Raji (cell line): ENCODE measurements around the gene KLRC4.
"Not testable (repeated sequence)": the region's sequence is repeated elsewhere in the genome, so short reads cannot be mapped to it uniquely, and the experiment has no call there.

Source experiments
- POLR2A ChIP-seq: IDR thresholded peaks from 2 replicates; pipeline ENCODE4 v1.6.1; 2011; ENCODE audit warnings: low read depth, low read length, control low read depth; ENCODE audit not compliant: insufficient read depth

The KLRC4 gene

GRCh38 chr12:10409392-10409791, at the start of gene KLRC4:
Gene KLRC4 (minus strand): TSS chr12:10409757. CDS start chr12:10409575, 182 bp downstream.
- no peak for TF ChIP-seq POLR2A

GRCh38 chr12:10457760-10458159, 48.2 kb upstream of the KLRC4 start:
- no peak for TF ChIP-seq POLR2A

- TF ChIP-seq POLR2A, result no peak
These were observed 47.3 kb upstream of the KLRC4 start for GRCh38 chr12:10456856-10457255.

- no peak for TF ChIP-seq POLR2A
These were observed 46.2 kb upstream of the KLRC4 start for GRCh38 chr12:10455766-10456165.

GRCh38 chr12:10454531-10454930, 45.0 kb upstream of the KLRC4 start:
- no peak for TF ChIP-seq POLR2A

GRCh38 chr12:10453156-10453555, 43.6 kb upstream of the KLRC4 start, which contains the start of gene KLRC1:
Gene KLRC1 (minus strand): TSS chr12:10453377. CDS start chr12:10451156, 2,221 bp downstream.
- TF ChIP-seq POLR2A, result no peak

- TF ChIP-seq POLR2A, result no peak
These were observed 38.7 kb upstream of the KLRC4 start for GRCh38 chr12:10448236-10448635.

GRCh38 chr12:10435816-10436215, 26.3 kb upstream of the KLRC4 start, which contains the start of gene KLRC2:
Gene KLRC2 (minus strand): TSS chr12:10436010. CDS start chr12:10435986, 24 bp downstream.
- TF ChIP-seq POLR2A, result not testable (repeated sequence)

GRCh38 chr12:10420334-10420733, 10.8 kb upstream of the KLRC4 start, which contains the start of gene KLRC3:
Gene KLRC3 (minus strand): TSS chr12:10420595. CDS start chr12:10420550, 45 bp downstream.
- not testable (repeated sequence) for TF ChIP-seq POLR2A

- no peak for TF ChIP-seq POLR2A
These were observed 715 bp downstream of the KLRC4 start for GRCh38 chr12:10408842-10409241.

- TF ChIP-seq POLR2A, result no peak
These were observed 2.8 kb downstream of the KLRC4 start for GRCh38 chr12:10406725-10407124.

- TF ChIP-seq POLR2A, result no peak
These were observed 4.3 kb downstream of the KLRC4 start for GRCh38 chr12:10405294-10405693.

- TF ChIP-seq POLR2A, result no peak
These were observed 4.8 kb downstream of the KLRC4 start for GRCh38 chr12:10404798-10405197.

- no peak for TF ChIP-seq POLR2A
These were observed 8.7 kb downstream of the KLRC4 start for GRCh38 chr12:10400829-10401228.

- no peak for TF ChIP-seq POLR2A
These were observed 11.4 kb downstream of the KLRC4 start for GRCh38 chr12:10398168-10398567.

GRCh38 chr12:10397296-10397695, 12.3 kb downstream of the KLRC4 start:
- TF ChIP-seq POLR2A, result no peak

- TF ChIP-seq POLR2A, result no peak
These were observed 14.1 kb downstream of the KLRC4 start for GRCh38 chr12:10395390-10395998.
